Measurements from ENCODE around the gene HOMER2. TPM values are rescaled to one million over a fixed set of nuclear protein-coding genes. Genes with fewer than 3 reads are reported as not detected.

HOMER2 gene
- polyA plus RNA-seq, 1 experiment: 1.1 TPM

- no peak for DNase-seq (ENCODE audit: low read depth, low spot score)
- TF ChIP-seq CTCF (IDR thresholded peaks at IDR 0.05; ENCODE audit: low read depth, low read length): no peak
- peaks cover 10% of the 10 kb centered on the region for H3K27me3 ChIP-seq (ENCODE audit: control insufficient read depth, insufficient read depth, low read length)
- H3K9me3 ChIP-seq (ENCODE audit: control insufficient read depth, insufficient read depth, low read length): no peaks in the 10 kb centered on the region
- H3K4me3 ChIP-seq (ENCODE audit: low read depth, low read length): no peak overlapping the region
- ChIA-PET CTCF (no interaction called here), POLR2A (interaction anchor here (0.6 kb wide), 1 partner anchor 18 kb away, joined by 8 read pairs; no protein-coding TSS in a partner anchor)
- H3K27ac ChIP-seq (ENCODE audit: low read depth, low read length): no peak overlapping the region
Measured at GRCh38 chr15:82959423-82959822, 6.9 kb upstream of the HOMER2 start.

GRCh38 chr15:82958638-82959037, 6.1 kb upstream of the HOMER2 start:
- DNase-seq (ENCODE audit: low read depth, low spot score): no peak
- ChIA-PET POLR2A (no interaction called here), CTCF (no interaction called here)
- Histone ChIP-seq H3K27ac (ENCODE audit: low read depth, low read length) (no peak overlapping the region), H3K27me3 (ENCODE audit: control insufficient read depth, insufficient read depth, low read length) (peaks cover 10% of the 10 kb centered on the region), H3K4me3 (ENCODE audit: low read depth, low read length) (no peak overlapping the region), H3K9me3 (ENCODE audit: control insufficient read depth, insufficient read depth, low read length) (no peaks in the 10 kb centered on the region)
- no peak for TF ChIP-seq CTCF (IDR thresholded peaks at IDR 0.05; ENCODE audit: low read depth, low read length)

DNA sequence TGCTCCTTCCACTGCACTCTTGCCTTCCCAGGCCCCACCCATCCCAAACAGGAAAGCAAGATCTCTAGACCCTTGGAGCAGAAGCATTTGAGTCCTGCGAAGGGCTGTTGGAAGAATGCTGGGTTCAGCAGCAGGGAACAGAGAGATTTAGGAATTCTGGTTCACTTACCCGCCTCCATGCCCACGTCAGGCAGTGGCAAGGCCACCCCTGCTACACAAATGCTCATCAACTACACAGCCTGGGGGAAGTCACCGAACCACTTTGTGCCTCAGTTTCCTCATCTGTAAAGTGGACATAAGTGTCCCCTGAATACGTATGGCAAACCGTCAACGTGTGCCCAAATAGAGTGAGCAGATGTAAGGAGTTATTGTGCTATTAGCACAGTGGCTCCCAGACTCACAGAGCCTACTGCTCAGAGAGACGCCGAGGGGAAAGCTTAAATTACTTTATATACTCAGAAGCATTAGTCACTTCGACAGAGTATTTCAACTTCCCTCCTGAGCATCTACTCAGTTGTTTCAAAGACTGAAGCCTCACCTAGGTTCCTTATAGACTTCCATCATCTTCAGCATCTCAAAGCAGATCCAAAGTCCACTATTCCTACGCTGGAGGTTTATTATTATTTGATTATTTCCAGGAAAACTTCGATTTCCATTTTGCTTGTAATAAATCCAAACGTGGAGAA, 905 bp downstream of the HOMER2 start:
- Histone ChIP-seq H3K9me3 (ENCODE audit: control insufficient read depth, insufficient read depth, low read length) (no peaks in the 10 kb centered on the region), H3K27ac (ENCODE audit: low read depth, low read length) (no peak overlapping the region), H3K27me3 (ENCODE audit: control insufficient read depth, insufficient read depth, low read length) (peaks cover 18% of the 10 kb centered on the region), H3K4me3 (ENCODE audit: low read depth, low read length) (no peak overlapping the region)
- POLR2A ChIA-PET: no interaction called here
- CTCF ChIA-PET: no interaction called here
- no peak for DNase-seq (ENCODE audit: low read depth, low spot score)
- TF ChIP-seq CTCF (IDR thresholded peaks at IDR 0.05; ENCODE audit: low read depth, low read length): no peak

DNA sequence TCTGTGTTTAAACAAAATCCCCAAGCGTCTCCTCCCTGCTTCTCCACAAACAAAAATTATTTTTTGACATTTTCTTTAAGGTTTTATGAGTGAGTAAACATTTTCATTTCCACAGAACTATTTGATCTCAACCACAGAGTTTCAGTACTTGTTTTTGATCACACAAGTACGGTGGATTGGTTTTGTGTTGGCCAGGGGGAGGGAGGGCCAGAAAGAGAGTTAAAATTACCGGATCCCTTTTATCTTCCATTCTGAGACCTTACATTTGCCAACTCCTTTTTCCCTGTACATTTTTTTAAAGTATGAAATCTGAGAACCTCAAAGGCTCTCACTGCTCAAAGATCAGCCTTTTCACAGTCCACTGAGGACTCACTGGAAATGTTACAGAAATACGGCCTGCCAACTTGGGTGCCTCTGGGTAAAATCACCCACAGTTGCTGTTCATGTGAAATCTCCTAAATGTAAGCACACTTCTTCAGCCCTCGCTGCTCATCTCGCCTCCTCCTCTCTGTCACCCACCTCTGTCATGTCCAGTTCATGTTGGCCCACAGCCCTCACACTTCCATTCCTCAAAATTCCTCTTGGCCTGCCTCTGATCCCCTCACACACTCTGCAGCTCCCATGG, 1.7 kb downstream of the HOMER2 start:
- Histone ChIP-seq H3K27ac (ENCODE audit: low read depth, low read length) (no peak overlapping the region), H3K27me3 (ENCODE audit: control insufficient read depth, insufficient read depth, low read length) (peaks cover 18% of the 10 kb centered on the region), H3K9me3 (ENCODE audit: control insufficient read depth, insufficient read depth, low read length) (no peaks in the 10 kb centered on the region), H3K4me3 (ENCODE audit: low read depth, low read length) (no peak overlapping the region)
- CTCF ChIA-PET: no interaction called here
- DNase-seq (ENCODE audit: low read depth, low spot score): no peak
- POLR2A ChIA-PET: no interaction called here
- TF ChIP-seq CTCF (IDR thresholded peaks at IDR 0.05; ENCODE audit: low read depth, low read length): no peak

DNA sequence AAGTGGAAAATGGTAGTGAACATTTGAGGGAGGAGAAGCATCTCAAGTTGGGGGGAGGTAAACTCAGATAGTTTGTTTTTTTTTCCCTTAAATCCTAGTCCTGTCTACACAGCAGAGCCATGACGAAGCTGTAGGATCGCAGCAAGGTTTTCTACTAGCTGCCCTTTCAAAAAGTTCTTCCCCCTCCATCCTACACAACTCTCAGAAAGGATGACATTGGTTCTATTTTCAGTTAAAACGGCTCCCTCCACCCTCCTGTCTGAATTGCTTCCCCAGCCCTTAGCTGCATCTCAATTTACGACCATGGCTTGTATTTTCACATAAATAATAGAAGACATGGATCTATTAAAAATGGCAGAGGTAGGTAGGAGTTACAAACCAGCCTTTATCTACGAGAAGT, 2.2 kb downstream of the HOMER2 start:
- DNase-seq (ENCODE audit: low read depth, low spot score): no peak
- no peak for TF ChIP-seq CTCF (IDR thresholded peaks at IDR 0.05; ENCODE audit: low read depth, low read length)
- CTCF ChIA-PET: no interaction called here
- Histone ChIP-seq H3K9me3 (ENCODE audit: control insufficient read depth, insufficient read depth, low read length) (no peaks in the 10 kb centered on the region), H3K4me3 (ENCODE audit: low read depth, low read length) (no peak overlapping the region), H3K27ac (ENCODE audit: low read depth, low read length) (no peak overlapping the region), H3K27me3 (ENCODE audit: control insufficient read depth, insufficient read depth, low read length) (peaks cover 18% of the 10 kb centered on the region)
- POLR2A ChIA-PET: no interaction called here
